Uterus (tissue), 2 donors: ENCODE data around the gene PLEKHM3.

Experiments used
- CTCF ChIP-seq, 4 experiments: fragments of 200-600 bp in 2 of 4; fragments of 450-650 bp in 2 of 4; sonication (generic) in 2 of 4; IDR thresholded peaks; one replicate each; pipeline ENCODE4 v1.5.1; 2016 to 2019; ENCODE audit warnings: antibody characterized with exemption in 4 of 4, mild to moderate bottlenecking in 2 of 4, moderate library complexity in 1 of 4
- POLR2A ChIP-seq, 2 donors: fragments of 450-650 bp; IDR thresholded peaks; one replicate each; pipeline ENCODE4 v1.6.1; 2016; ENCODE audit warnings: antibody characterized with exemption in 2 of 2, mild to moderate bottlenecking in 1 of 2, moderate library complexity in 1 of 2

- no peak for TF ChIP-seq CTCF (IDR thresholded peaks at IDR 0.05)
- TF ChIP-seq POLR2A (IDR thresholded peaks at IDR 0.05): no peak
Observed at GRCh38 chr2:207936380-207936779, 88.9 kb downstream of the PLEKHM3 start.
